ENCODE data around the gene DQX1.

The DQX1 gene

DNA sequence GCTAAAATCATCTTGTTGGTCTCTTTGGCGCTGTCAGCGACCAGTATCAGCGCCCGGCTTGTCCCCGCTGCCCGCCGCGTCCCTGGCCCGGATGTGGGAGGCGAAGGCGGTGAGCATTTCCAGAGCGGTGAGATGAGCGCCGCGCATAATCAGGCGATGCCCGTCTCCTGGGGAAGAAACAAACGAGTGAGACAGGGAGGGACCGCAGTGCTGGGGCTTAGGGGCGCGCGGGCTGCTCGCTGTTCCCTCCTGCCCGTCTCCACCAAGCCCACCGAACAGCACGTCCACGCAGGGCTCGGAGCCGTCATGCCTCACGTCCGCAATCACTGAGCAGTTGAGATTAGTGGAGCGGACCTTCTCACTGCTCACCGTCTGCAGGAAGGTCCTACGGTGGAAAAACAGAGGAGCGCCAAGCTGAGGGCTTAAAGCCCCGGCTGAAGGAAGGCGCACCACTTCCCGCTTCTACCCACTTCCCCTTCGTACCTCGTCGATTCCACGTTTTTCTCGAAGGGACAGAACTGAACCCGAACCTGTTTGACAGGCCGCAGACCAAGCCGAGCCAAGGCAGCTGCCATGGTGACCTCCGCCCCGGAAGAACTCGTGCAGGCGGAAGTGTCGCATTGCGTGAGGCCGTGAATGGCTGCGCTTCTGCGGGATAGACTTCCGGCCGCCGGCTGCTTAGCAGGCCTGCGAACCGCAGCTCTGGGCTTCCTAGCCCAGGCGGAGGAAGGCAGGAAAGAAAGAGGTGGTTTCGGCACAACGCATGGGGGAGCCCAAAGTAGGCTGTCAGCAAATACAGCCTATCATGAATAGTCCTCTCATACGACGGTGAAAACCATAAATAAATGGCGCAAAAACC lies 53.7 kb downstream of the DQX1 start, which contains the start of gene MRPL53 (continued):
- TF ChIP-seq, protein P1, sequence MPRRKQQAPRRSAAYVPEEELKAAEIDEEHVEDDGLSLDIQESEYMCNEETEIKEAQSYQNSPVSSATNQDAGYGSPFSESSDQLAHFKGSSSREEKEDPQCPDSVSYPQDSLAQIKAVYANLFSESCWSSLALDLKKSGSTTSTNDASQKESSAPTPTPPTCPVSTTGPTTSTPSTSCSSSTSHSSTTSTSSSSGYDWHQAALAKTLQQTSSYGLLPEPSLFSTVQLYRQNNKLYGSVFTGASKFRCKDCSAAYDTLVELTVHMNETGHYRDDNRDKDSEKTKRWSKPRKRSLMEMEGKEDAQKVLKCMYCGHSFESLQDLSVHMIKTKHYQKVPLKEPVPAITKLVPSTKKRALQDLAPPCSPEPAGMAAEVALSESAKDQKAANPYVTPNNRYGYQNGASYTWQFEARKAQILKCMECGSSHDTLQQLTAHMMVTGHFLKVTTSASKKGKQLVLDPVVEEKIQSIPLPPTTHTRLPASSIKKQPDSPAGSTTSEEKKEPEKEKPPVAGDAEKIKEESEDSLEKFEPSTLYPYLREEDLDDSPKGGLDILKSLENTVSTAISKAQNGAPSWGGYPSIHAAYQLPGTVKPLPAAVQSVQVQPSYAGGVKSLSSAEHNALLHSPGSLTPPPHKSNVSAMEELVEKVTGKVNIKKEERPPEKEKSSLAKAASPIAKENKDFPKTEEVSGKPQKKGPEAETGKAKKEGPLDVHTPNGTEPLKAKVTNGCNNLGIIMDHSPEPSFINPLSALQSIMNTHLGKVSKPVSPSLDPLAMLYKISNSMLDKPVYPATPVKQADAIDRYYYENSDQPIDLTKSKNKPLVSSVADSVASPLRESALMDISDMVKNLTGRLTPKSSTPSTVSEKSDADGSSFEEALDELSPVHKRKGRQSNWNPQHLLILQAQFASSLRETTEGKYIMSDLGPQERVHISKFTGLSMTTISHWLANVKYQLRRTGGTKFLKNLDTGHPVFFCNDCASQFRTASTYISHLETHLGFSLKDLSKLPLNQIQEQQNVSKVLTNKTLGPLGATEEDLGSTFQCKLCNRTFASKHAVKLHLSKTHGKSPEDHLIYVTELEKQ (tag by site-specific recombination; IDR thresholded peaks at IDR 0.05; ENCODE audit: borderline replicate concordance): no peak
- TF ChIP-seq ZNF280C (tag by site-specific recombination; IDR thresholded peaks at IDR 0.05): no peak
- TF ChIP-seq ZFP3 (tag by site-specific recombination; IDR thresholded peaks at IDR 0.05; ENCODE audit: low read depth): no peak
- no peak for TF ChIP-seq KLF10 (tag by site-specific recombination; IDR thresholded peaks at IDR 0.05)
- peak; percentile 45; the same call in 1 of the 2 replicates for TF ChIP-seq SP7 (tag by site-specific recombination; IDR thresholded peaks at IDR 0.05)
- TF ChIP-seq, protein P2, sequence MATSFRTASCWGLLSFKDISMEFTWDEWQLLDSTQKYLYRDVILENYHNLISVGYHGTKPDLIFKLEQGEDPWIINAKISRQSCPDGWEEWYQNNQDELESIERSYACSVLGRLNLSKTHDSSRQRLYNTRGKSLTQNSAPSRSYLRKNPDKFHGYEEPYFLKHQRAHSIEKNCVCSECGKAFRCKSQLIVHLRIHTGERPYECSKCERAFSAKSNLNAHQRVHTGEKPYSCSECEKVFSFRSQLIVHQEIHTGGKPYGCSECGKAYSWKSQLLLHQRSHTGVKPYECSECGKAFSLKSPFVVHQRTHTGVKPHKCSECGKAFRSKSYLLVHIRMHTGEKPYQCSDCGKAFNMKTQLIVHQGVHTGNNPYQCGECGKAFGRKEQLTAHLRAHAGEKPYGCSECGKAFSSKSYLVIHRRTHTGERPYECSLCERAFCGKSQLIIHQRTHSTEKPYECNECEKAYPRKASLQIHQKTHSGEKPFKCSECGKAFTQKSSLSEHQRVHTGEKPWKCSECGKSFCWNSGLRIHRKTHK (tag by site-specific recombination; IDR thresholded peaks at IDR 0.05): no peak
- no peak for TF ChIP-seq ZNF677 (tag by site-specific recombination; IDR thresholded peaks at IDR 0.05)
- TF ChIP-seq, protein P3, sequence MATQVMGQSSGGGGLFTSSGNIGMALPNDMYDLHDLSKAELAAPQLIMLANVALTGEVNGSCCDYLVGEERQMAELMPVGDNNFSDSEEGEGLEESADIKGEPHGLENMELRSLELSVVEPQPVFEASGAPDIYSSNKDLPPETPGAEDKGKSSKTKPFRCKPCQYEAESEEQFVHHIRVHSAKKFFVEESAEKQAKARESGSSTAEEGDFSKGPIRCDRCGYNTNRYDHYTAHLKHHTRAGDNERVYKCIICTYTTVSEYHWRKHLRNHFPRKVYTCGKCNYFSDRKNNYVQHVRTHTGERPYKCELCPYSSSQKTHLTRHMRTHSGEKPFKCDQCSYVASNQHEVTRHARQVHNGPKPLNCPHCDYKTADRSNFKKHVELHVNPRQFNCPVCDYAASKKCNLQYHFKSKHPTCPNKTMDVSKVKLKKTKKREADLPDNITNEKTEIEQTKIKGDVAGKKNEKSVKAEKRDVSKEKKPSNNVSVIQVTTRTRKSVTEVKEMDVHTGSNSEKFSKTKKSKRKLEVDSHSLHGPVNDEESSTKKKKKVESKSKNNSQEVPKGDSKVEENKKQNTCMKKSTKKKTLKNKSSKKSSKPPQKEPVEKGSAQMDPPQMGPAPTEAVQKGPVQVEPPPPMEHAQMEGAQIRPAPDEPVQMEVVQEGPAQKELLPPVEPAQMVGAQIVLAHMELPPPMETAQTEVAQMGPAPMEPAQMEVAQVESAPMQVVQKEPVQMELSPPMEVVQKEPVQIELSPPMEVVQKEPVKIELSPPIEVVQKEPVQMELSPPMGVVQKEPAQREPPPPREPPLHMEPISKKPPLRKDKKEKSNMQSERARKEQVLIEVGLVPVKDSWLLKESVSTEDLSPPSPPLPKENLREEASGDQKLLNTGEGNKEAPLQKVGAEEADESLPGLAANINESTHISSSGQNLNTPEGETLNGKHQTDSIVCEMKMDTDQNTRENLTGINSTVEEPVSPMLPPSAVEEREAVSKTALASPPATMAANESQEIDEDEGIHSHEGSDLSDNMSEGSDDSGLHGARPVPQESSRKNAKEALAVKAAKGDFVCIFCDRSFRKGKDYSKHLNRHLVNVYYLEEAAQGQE (tag by site-specific recombination; IDR thresholded peaks at IDR 0.05): no peak
- TF ChIP-seq FEZF1 (tag by site-specific recombination; IDR thresholded peaks at IDR 0.05): no peak
- TF ChIP-seq, protein P4, sequence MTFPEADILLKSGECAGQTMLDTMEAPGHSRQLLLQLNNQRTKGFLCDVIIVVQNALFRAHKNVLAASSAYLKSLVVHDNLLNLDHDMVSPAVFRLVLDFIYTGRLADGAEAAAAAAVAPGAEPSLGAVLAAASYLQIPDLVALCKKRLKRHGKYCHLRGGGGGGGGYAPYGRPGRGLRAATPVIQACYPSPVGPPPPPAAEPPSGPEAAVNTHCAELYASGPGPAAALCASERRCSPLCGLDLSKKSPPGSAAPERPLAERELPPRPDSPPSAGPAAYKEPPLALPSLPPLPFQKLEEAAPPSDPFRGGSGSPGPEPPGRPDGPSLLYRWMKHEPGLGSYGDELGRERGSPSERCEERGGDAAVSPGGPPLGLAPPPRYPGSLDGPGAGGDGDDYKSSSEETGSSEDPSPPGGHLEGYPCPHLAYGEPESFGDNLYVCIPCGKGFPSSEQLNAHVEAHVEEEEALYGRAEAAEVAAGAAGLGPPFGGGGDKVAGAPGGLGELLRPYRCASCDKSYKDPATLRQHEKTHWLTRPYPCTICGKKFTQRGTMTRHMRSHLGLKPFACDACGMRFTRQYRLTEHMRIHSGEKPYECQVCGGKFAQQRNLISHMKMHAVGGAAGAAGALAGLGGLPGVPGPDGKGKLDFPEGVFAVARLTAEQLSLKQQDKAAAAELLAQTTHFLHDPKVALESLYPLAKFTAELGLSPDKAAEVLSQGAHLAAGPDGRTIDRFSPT (tag by site-specific recombination; IDR thresholded peaks at IDR 0.05): no peak
- TF ChIP-seq ZSCAN30 (tag by site-specific recombination; IDR thresholded peaks at IDR 0.05): peak; percentile 95
- peak; percentile 93 for TF ChIP-seq YY1 (tag by site-specific recombination; IDR thresholded peaks at IDR 0.05)
- TF ChIP-seq ZNF362 (tag by site-specific recombination; IDR thresholded peaks at IDR 0.05): no peak
- peak; percentile 73; the same call in 1 of the 2 replicates for TF ChIP-seq ZNF600 (tag by site-specific recombination; IDR thresholded peaks at IDR 0.05)
- no peak for TF ChIP-seq BCL11B (tag by site-specific recombination; IDR thresholded peaks at IDR 0.05; ENCODE audit: low read depth)
- peak; percentile 89 for TF ChIP-seq ZNF341 (tag by site-specific recombination; IDR thresholded peaks at IDR 0.05; ENCODE audit: low read depth)
- TF ChIP-seq ZNF426 (tag by site-specific recombination; IDR thresholded peaks at IDR 0.05): no peak
- TF ChIP-seq, protein P5, sequence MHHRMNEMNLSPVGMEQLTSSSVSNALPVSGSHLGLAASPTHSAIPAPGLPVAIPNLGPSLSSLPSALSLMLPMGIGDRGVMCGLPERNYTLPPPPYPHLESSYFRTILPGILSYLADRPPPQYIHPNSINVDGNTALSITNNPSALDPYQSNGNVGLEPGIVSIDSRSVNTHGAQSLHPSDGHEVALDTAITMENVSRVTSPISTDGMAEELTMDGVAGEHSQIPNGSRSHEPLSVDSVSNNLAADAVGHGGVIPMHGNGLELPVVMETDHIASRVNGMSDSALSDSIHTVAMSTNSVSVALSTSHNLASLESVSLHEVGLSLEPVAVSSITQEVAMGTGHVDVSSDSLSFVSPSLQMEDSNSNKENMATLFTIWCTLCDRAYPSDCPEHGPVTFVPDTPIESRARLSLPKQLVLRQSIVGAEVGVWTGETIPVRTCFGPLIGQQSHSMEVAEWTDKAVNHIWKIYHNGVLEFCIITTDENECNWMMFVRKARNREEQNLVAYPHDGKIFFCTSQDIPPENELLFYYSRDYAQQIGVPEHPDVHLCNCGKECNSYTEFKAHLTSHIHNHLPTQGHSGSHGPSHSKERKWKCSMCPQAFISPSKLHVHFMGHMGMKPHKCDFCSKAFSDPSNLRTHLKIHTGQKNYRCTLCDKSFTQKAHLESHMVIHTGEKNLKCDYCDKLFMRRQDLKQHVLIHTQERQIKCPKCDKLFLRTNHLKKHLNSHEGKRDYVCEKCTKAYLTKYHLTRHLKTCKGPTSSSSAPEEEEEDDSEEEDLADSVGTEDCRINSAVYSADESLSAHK (tag by site-specific recombination; IDR thresholded peaks at IDR 0.05): no peak
- no peak for TF ChIP-seq ZNF112 (tag by site-specific recombination; IDR thresholded peaks at IDR 0.05)
